Hepatocyte (in vitro differentiated cells): ENCODE data around the gene HEBP1. TPM values are rescaled to one million over a fixed set of nuclear protein-coding genes. Genes with fewer than 3 reads are reported as not detected.

Experiments used
- DNase-seq: peaks from one replicate; pipeline ENCODE4 v3.0.0-alpha.2; 2016; ENCODE audit warnings: low spot score
- H2AFZ ChIP-seq: fragments of 200-600 bp; sonication (generic); 2 replicates; pipeline ENCODE4 v1.6.0; 2016; ENCODE audit warnings: antibody characterized with exemption, mild to moderate bottlenecking
- H3K27ac ChIP-seq: fragments of 200-600 bp; sonication (generic); 2 replicates; pipeline ENCODE4 v1.5.1; 2016; ENCODE audit warnings: mild to moderate bottlenecking
- H3K27me3 ChIP-seq: fragments of 200-600 bp; sonication (generic); 2 replicates; pipeline ENCODE4 v1.6.1; 2016
- H3K36me3 ChIP-seq: fragments of 200-600 bp; sonication (generic); replicated peaks from 2 replicates; pipeline ENCODE4 v1.5.1; 2016; ENCODE audit warnings: low read depth; ENCODE audit not compliant: insufficient read depth
- H3K4me1 ChIP-seq: fragments of 200-600 bp; sonication (generic); 2 replicates; pipeline ENCODE4 v1.5.1; 2016; ENCODE audit warnings: mild to moderate bottlenecking, moderate library complexity; ENCODE audit not compliant: insufficient read depth
- H3K4me2 ChIP-seq: fragments of 200-600 bp; sonication (generic); 2 replicates; pipeline ENCODE4 v1.6.0; 2016
- H3K4me3 ChIP-seq: fragments of 200-600 bp; sonication (generic); 2 replicates; pipeline ENCODE4 v1.5.1; 2016; ENCODE audit warnings: mild to moderate bottlenecking
- H3K79me2 ChIP-seq: fragments of 200-600 bp; sonication (generic); 2 replicates; pipeline ENCODE4 v1.6.0; 2017; ENCODE audit warnings: mild to moderate bottlenecking
- H3K9me2 ChIP-seq: fragments of 200-600 bp; sonication (generic); replicated peaks from 2 replicates; pipeline ENCODE4 v1.6.0; 2017; ENCODE audit warnings: mild to moderate bottlenecking; ENCODE audit not compliant: insufficient read depth
- H3K9me3 ChIP-seq: fragments of 200-600 bp; sonication (generic); 2 replicates; pipeline ENCODE4 v1.5.1; 2016; ENCODE audit warnings: low read depth, mild to moderate bottlenecking
- H4K20me1 ChIP-seq: fragments of 200-600 bp; sonication (generic); 2 replicates; pipeline ENCODE4 v1.6.0; 2016; ENCODE audit warnings: mild to moderate bottlenecking; ENCODE audit not compliant: insufficient read depth, poor library complexity, severe bottlenecking
- EZH2 ChIP-seq: fragments of 200-600 bp; sonication (generic); IDR thresholded peaks from 2 replicates; pipeline ENCODE4 v1.6.1; 2016; ENCODE audit warnings: antibody characterized with exemption, mild to moderate bottlenecking, borderline replicate concordance
- EZH2phosphoT487 ChIP-seq: fragments of 200-600 bp; sonication (generic); IDR thresholded peaks from one replicate; pipeline ENCODE4 v1.6.1; 2018; ENCODE audit warnings: antibody characterized with exemption, mild to moderate bottlenecking, low read depth, moderate library complexity; ENCODE audit not compliant: unreplicated experiment, severe bottlenecking
- WGBS: methylation state at CpG from one replicate; pipeline ENCODE4 v1.1.6; 2016; ENCODE audit warnings: low lambda C conversion rate; ENCODE audit errors: missing lambda C conversion rate; 5-methylcytosine and 5-hydroxymethylcytosine counted together
- polyA plus RNA-seq: library from polyadenylated mRNA; unstranded; fragments of >200 nt; fragmentation: Nextera tagmentation; extraction: Ambion mirVana; gene quantifications from 2 replicates; pipeline ENCODE4 v1.2.1, GENCODE V29; 2016
- total RNA-seq: library from RNA; depleted of rRNA; stranded (reverse); fragments of >200 nt; gene quantifications from 2 replicates; pipeline ENCODE4 v1.2.3, GENCODE V29; 2014
- TF ChIP-seq, protein P1 (sequence below): fragments of 200-600 bp; sonication (generic); IDR thresholded peaks from 2 replicates; pipeline ENCODE4 v1.5.1; 2016; ENCODE audit warnings: antibody characterized with exemption, mild to moderate bottlenecking; ENCODE audit not compliant: poor library complexity

HEBP1 gene, protein sequence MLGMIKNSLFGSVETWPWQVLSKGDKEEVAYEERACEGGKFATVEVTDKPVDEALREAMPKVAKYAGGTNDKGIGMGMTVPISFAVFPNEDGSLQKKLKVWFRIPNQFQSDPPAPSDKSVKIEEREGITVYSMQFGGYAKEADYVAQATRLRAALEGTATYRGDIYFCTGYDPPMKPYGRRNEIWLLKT
- total RNA-seq (30.1 and 35.6 TPM in 2 replicates), polyA plus RNA-seq (79.7 and 89.5 TPM in 2 replicates)

DNA sequence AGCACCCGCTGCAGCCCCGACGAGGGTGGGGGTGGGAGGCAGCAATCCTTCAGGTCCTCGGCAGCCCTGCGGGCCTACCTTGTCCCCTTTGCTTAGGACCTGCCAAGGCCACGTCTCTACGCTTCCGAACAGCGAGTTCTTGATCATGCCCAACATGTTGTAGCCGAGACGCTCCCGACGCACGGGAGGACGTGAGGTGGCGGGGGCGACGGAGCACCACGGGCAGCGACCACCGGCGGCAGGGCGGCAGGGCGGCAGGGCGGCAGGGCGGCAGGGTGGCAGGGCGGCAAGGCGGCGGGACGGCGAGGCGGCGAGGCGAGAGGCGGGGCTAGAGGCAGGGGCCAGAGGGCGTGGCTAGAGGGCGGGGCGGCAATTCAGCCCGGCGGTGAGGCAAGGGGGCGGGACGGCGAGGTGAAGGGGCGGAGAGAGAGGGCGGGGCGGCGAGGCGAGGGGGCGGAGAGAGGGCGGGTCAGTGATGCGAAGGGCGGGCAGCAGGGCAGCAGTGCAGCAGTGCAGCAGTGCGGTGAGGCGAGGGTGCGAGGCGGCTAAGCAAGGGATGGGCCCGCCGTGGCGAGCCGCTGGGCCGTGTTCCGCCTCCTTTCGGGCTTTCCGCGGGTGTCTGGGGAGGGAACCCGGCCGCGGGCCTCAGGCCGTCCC lies at the start of gene HEBP1:
HEBP1 (minus strand) TSS at position 307 of the 657 bp plus-strand sequence; CDS start at position 156, 151 bp downstream.
- peaks cover 15% of the 10 kb centered on the region for H4K20me1 ChIP-seq

DNA sequence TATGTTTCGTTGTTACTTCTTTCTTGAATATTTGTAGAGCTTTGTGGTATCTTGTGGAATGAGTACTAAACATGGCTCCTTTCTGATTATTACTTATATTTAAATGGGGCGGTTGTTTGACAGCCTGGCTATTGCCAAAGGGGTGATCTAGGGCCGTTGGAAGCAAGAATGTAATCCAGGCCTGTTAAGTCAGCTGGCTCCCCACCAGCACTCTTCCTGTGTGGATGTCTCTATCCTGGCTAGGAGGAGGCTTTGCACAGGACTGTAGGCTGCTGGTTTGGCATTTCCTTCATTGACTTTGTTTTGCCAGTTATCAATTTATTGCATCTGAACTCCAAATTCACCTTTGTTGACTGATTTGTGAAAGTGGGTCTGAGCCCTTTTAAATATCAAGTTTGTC lies 49.8 kb upstream of the HEBP1 start:
- Histone ChIP-seq H3K36me3 (no peaks in the 10 kb centered on the region), H3K27ac (no peak overlapping the region), H3K27me3 (no peaks in the 10 kb centered on the region), H3K4me1 (peaks cover 3% of the 10 kb centered on the region), H3K9me2 (no peaks in the 10 kb centered on the region), H4K20me1 (no peaks in the 10 kb centered on the region), H2AFZ (no peak overlapping the region), H3K4me2 (no peak overlapping the region), H3K9me3 (no peaks in the 10 kb centered on the region), H3K79me2 (peaks cover 5% of the 10 kb centered on the region), H3K4me3 (no peak overlapping the region)
- TF ChIP-seq EZH2phosphoT487 (no peak), EZH2 (no peak)
- TF ChIP-seq, protein P1, sequence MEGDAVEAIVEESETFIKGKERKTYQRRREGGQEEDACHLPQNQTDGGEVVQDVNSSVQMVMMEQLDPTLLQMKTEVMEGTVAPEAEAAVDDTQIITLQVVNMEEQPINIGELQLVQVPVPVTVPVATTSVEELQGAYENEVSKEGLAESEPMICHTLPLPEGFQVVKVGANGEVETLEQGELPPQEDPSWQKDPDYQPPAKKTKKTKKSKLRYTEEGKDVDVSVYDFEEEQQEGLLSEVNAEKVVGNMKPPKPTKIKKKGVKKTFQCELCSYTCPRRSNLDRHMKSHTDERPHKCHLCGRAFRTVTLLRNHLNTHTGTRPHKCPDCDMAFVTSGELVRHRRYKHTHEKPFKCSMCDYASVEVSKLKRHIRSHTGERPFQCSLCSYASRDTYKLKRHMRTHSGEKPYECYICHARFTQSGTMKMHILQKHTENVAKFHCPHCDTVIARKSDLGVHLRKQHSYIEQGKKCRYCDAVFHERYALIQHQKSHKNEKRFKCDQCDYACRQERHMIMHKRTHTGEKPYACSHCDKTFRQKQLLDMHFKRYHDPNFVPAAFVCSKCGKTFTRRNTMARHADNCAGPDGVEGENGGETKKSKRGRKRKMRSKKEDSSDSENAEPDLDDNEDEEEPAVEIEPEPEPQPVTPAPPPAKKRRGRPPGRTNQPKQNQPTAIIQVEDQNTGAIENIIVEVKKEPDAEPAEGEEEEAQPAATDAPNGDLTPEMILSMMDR: no peak
- DNase-seq: no peak
- 64% methylated on average over 3 of the region's 3 CpGs for WGBS

More for the DNA sequence above, at the start of gene HEBP1:
- H3K4me3 ChIP-seq: peak within 1 kb of the TSS; percentile 95
- no peaks in the 10 kb centered on the region for H3K36me3 ChIP-seq
- H3K4me2 ChIP-seq: peak within 1 kb of the TSS; percentile 94
- H3K27me3 ChIP-seq: no peaks in the 10 kb centered on the region
- H3K79me2 ChIP-seq: peaks cover 54% of the 10 kb centered on the region
- H3K9me3 ChIP-seq: no peaks in the 10 kb centered on the region
- under 1% methylated on average over 27 of the region's 69 CpGs for WGBS
- peaks cover 14% of the 10 kb centered on the region for H3K4me1 ChIP-seq
- DNase-seq: peak; percentile 97
- no peaks in the 10 kb centered on the region for H3K9me2 ChIP-seq
- no peak for TF ChIP-seq EZH2phosphoT487
- TF ChIP-seq, protein P1: no peak
- no peak for TF ChIP-seq EZH2
- H3K27ac ChIP-seq: peak within 1 kb of the TSS; percentile 95
- peak within 1 kb of the TSS; percentile 98 for H2AFZ ChIP-seq

DNA sequence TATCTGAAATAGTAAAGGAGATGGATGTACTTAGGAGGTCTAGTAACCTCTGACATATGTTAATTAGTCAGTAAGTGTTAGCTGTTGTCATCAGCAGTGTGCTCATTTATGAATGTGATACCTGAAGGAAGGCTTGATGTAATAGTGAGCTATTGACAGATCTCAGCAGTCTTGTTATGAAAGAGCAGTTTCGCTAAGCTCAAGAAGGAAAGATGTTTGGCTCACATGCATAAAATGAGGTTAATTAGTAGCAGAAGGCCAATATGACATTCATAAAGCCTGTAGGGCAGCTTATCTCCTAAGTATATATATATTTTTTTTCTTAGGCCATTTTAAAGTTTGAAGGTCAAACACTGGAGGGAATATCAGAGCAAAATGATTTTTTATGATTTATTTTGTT lies 46.9 kb upstream of the HEBP1 start:
- no peak overlapping the region for H3K4me3 ChIP-seq
- no peaks in the 10 kb centered on the region for H3K9me2 ChIP-seq
- TF ChIP-seq EZH2phosphoT487 (no peak), EZH2 (no peak)
- TF ChIP-seq, protein P1: no peak
- no peaks in the 10 kb centered on the region for H3K9me3 ChIP-seq
- no peaks in the 10 kb centered on the region for H3K27me3 ChIP-seq
- H4K20me1 ChIP-seq: no peaks in the 10 kb centered on the region
- 79% methylated on average over 1 of the region's 1 CpG for WGBS
- H3K36me3 ChIP-seq: no peaks in the 10 kb centered on the region
- H3K27ac ChIP-seq: peak overlapping the region; percentile 48
- H3K4me1 ChIP-seq: peaks cover 3% of the 10 kb centered on the region
- DNase-seq: peak; percentile 27
- H3K79me2 ChIP-seq: peaks cover 3% of the 10 kb centered on the region
- H2AFZ ChIP-seq: no peak overlapping the region
- no peak overlapping the region for H3K4me2 ChIP-seq
